ENCODE measurements around the gene C19orf12. TPM values are rescaled to one million over a fixed set of nuclear protein-coding genes. Genes with fewer than 3 reads are reported as not detected.
"Not testable (repeated sequence)": the region's sequence is repeated elsewhere in the genome, so short reads cannot be mapped to it uniquely, and the experiment has no call there.

Gene C19orf12
- total RNA-seq, 1 donor from 2014 or later = 57.0 TPM

DNA sequence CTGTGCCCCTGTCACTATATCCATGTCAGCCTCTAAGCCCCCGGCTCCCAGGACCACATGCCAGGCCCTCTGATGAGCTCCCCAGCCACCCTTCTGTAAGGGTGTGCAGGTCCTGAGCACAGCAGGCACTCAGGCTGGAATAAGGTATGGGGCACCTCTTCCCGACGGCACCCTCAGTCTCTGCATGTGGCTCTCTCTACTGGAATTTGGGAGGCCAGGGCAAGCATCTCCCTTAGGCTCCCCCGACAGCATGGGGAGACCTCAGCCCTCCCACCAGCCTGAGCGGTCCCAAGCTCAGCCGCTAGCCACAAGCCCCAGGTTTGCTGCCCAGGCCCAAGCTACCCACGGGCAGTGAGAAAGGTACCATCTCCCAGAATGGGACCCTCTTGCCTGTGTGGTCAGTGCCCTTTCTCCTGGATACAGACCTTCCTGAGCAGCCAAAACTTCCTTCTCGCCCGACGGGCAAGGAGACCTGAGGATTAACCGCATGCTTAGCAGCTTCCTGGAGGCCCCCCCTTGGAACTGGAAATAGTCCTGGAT, 22.5 kb upstream of the C19orf12 start:
- DNase-seq (no peak), ATAC-seq (no peak)
- intact Hi-C loops (cut with micrococcal nuclease) = no loop called here

DNA sequence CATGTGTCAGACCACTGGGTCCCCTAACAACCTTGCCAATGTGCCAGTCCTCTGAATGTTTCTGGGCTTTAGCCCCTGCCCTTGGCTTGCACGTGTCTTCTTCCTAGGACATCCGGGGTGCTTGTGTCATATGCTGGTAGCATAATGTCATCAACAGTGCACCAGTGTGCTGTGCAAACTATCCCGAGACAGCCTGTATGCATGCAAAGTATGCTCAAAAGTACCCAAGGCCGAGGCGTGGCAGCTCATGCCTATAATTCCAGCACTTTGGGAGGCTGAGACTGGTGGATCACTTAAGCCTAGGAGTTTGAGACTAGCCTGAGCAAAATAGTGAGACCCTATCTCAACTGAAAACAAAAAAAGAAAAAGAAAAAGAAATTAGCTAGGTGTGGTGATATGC, 20.8 kb upstream of the C19orf12 start:
- DNase-seq (no peak), ATAC-seq (no peak)
- intact Hi-C loops (cut with micrococcal nuclease) = no loop called here

DNA sequence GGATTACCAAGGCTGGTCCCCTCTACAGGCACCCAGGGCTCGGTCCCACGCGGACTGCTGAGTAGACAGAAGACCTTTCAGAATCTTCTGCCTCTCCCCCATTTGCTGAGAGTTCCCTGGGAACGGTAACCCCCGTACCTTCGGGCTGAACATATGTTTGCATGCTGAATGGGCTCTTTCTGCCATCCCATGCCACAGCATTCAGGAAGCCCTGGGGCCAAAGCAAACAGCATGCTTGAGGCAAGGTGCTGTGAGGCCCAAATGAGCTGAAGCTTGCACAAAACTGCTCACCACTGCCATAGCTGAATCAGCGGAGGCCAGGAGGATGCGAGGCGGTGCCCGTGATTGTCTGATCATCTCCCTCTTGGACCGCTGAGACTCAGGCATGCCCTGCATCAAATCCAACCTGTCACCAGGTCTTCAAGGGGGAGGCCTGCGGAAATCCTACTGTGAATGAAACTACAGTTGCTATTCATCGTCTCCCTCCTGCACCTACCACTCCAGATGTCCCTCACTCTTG, 16.3 kb upstream of the C19orf12 start:
- DNase-seq (no peak), ATAC-seq (no peak)
- intact Hi-C loops (cut with micrococcal nuclease) = no loop called here

DNA sequence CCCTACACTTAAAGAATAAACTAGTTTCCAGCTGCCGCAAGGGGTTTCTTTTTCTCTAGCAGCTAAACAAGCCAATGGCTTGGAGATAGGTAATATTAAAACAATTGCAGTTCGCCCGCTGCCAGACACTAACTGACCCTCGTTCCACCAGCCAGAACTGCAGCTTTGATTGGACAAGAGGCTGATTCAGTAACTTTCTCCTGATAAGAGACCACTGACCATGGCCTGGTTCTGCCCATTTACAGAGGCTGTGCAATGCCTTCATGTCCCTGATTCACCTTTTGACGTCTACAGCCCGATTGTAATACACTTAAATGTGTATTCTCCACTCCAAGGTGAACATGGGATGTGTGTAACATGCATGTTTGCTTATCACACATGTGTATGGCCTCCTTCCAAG, 12.8 kb upstream of the C19orf12 start:
- DNase-seq (no peak), ATAC-seq (no peak)
- intact Hi-C loops (cut with micrococcal nuclease) = no loop called here

DNA sequence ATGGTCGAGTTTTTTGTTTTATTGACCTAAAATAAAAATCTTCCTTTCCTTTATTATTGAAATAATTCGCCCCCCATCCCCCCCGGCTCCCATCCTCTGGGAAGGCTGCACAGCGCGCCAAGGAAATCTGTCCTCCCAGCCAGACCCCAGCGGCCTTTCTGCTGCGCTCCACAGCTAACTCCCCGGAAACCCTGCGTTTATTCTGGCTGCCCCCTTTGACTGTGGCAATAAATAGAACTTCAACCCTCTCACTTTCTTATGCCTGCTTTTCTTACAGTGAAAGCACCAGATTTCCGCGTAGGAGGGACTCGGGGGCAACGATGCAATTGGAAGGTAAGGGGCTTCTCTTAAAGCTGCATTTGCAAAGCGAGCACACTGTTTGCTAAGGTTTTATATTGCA, 9.7 kb upstream of the C19orf12 start:
- no peak for DNase-seq
- intact Hi-C loops (cut with micrococcal nuclease) = no loop called here
- no peak for ATAC-seq

DNA sequence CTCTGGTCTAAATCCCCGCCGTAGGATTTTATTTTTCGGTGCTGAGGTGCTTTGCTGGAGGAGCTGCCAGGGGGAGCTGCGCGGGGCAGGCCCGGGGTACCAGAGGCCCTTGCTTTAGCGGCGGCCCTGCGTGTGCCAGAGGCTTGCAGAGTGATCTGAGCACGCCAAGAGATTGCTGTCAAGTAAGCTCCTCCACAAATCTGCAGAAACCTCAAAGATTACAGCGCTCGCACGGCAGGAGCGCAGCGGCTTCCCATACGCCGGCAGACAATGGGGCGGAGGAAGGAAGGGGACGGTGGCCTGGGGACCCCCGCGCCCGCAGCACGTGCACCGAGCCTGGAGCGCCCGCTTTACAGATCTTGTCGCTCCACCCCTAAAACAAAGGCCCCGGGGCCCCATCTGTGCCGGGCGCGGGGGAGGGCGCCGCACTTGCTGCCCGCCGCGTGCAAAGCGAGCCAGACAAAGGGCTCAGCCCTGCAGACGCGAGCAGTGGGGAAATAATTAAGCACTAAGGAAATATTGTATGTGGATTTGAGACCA, 9.1 kb upstream of the C19orf12 start:
- ATAC-seq (peak; percentile 61), DNase-seq (no peak)
- intact Hi-C loops (cut with micrococcal nuclease) = no loop called here

DNA sequence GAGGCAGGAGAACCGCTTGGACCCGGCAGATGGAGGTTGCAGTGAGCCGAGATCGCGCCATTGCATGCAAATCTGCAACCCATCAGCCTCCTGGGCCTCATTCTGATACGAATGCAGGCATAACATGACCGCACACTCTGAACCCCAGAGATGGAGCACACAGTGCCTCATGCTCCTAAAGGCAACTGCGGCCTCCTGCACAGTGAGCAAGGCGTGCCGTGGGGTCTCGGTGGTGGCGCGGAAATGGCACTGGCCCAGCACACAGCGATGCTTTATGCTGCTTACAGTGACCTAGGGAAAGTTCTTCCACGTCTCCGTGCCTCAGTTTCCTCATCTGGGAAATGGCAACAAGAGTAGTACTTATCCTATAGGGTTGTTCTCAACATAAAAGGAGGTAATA, 2.0 kb upstream of the C19orf12 start:
- intact Hi-C loops (cut with micrococcal nuclease) = loop anchor here (2.0 to 5.0 kb wide), 2 partner anchors 22 to 105 kb away; no protein-coding TSS in a partner anchor
- DNase-seq = no peak
- no peak for ATAC-seq

DNA sequence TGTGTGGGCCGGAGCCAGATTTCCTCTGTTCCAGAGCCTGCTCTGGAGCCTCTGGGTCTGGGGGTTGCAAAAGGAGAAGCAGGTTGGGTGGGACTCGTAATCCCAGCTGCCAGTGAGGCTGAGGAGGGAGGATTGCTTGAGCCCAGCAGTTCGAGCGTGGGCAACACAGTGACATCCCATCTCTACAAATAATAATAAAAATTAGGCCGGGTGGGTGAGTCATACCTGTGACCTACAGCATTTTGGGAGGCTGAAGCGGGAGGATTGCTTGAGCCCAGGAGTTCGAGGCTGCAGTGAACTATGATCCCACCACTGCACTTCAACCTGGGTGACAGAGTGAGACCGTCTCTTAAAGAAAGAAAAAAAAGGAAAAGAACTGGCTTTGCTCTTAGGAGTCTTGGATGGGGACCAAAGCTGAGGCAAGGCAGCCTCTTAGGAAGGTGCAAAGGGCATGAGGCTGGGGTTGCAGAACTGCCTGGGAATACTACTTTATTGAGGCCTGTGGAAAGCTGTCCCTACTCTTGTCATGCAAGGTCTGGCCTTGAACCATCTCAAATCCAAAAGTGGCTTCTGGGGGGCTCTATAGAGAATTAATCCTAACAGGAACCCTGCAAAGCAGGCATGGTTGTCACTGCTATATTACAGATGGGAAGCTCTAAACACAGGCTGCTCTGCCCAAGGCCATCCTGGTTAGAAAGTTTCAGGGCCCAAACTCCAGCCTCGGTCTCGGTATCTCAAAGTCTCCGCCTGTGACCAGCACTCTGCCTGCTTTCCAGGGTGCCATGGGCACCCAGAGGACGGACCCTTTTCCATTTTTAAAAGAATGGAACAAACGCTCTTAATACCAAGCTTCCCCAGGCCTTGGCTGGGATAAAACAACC, 880 bp upstream of the C19orf12 start:
- DNase-seq (no peak), ATAC-seq (peak; percentile 24)
- intact Hi-C loops (cut with micrococcal nuclease) = loop anchor here (2.0 to 5.0 kb wide), 2 partner anchors 21 to 104 kb away; no protein-coding TSS in a partner anchor

DNA sequence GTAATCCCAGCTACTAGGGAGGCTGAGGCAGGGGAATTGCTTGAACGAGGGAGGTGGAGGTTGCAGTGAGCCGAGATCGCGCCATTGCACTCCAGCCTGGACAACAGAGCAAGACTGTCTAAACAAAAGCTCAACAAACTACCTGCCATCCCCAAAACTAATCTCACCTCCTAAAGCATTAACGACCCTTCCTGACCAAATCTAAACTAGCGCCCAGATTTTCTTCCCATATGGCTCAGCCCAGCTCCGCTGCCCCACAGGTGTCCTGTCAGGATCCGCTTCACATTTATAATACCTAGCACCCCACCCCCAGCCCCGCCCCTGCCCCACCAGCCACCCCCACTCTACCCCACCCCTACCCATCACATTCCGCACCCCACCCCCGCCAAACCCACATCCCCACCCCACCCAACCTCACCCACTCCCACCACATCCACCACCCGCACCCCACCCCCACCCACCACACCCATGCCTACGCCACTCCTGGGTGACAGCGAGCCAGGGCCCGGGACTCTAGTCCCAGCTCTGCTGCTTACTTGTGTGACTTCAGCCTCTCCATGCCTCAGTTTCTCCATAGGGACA, 599 bp downstream of the C19orf12 start:
- intact Hi-C loops (cut with micrococcal nuclease) = no loop called here
- no peak for DNase-seq
- ATAC-seq = peak; percentile 11

DNA sequence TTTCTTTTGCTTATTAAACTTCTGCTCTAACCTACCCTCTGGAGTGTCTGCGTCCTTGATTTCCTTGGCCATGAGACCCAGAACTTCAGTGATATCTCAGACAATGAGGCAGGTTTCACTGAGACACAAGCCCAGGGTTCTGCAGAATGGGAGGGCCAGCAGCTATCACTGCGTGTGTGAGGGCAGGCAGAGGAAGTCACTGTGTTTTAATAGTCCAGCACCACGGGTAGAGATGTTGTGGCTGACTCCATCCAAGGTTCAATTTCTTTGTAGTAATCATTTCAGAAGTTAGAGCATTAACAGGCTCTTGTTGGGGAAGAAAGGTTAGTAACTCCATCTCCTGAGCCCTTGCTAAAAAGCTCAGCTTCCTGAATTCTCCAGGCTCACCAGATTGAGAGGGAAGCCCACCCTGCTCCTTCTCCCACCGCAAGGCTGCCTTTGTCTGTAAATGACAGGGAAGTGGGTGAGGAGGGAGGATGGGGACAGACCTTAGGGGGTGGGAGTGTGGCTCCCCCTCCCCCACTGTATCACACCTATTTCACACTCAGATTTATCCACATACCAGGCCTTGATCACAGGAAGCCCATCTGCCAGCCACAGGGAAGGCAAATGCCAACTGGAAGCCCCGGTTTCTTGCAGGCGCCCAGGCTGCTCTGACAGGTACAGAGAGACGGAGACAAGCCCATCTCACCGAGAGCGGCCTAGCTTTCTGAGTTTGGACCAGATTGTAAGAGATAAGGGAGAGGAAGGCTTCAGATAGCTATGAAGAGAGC, 2.1 kb downstream of the C19orf12 start:
- DNase-seq = no peak
- intact Hi-C loops (cut with micrococcal nuclease) = no loop called here
- no peak for ATAC-seq

DNA sequence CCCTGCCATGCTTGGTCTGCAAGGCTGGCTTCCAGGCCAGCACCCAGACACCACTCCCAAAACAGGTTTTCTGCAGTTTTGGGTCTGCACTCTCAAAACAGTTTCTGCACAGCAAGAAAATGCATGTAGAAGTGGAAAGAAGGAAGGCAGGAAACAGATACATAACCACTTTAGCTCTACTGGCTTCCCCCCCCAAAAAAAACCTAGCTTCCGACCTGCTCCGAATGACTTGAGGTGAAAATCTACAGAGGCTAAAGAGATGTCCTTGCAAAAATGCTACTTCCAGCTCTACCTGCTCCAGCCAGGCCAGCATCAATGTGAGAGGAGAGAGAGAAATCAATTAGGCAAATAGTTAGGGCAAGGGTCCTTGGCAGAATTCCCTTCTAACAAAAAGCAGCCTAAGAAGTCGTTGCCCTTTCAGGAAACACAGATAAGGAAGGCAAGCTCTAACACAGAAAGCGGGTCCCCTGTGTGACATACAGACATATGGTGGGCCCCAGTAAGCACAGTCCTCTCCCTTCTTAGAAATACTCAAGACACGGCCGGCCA, 3.4 kb downstream of the C19orf12 start:
- intact Hi-C loops (cut with micrococcal nuclease) = no loop called here
- ATAC-seq = no peak

DNA sequence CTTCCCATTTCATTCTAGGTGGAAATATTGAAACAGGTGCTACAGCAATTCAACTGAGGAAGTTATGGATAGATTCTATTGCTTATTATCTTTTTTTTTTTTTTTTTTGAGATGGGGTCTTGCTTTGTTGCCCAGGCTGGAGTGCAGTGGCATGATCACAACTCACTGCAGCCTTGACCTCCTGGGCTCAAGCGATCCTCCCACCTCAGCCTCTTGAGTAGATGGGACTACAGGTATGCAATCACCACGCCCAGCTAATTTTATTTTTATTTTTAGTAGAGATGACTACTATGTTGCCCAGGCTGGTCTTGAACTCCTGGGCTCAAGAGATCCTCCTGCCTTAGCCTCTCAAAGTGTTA, 5.6 kb downstream of the C19orf12 start:
- DNase-seq; intact Hi-C loops (cut with micrococcal nuclease); ATAC-seq: not testable (repeated sequence)

More for the DNA sequence above, 3.4 kb downstream of the C19orf12 start:
- DNase-seq = no peak

DNA sequence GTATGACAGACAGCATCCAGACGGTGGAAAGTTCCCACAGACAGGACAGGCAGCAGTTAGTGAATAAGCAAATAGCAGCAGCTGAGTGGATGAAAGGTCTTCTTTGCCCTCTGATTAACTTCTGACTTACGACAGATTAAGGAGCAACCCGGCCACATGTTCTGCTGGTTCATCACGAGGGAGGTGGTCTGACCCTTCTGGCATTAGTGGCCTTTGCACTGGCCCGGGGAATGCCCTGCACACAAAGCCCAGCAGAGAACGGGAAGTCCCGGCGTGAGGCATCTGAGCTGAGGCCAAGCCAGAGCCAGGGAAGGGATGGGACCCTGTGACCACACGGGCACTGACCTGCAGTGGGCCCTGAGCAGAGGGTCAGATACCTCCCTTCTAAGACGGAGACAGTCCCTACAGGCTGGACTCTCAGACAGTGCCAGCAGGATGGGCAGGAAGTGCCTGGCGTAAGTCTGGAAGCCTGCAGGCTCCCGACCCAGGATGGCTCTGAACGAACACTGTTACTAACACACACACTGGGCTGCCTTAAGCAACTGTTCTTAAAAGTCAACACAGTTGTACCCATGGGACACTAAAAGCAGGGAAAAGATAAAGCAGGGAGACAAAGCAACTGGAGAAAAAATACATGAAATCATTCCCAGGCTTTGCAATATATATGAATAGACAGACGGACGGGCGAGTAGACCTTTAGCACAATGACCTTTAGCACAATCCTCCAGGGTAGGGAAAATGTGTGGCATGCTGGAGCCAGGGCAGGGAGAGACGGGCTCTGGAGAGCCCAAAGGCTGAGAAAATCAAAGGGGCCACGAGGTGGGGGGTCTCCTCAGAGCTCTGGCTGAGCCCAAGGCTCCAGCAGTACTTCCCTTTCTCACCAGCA, 6.3 kb downstream of the C19orf12 start:
- peak; percentile 79 for ATAC-seq
- intact Hi-C loops (cut with micrococcal nuclease) = no loop called here
- DNase-seq = peak; percentile 63

DNA sequence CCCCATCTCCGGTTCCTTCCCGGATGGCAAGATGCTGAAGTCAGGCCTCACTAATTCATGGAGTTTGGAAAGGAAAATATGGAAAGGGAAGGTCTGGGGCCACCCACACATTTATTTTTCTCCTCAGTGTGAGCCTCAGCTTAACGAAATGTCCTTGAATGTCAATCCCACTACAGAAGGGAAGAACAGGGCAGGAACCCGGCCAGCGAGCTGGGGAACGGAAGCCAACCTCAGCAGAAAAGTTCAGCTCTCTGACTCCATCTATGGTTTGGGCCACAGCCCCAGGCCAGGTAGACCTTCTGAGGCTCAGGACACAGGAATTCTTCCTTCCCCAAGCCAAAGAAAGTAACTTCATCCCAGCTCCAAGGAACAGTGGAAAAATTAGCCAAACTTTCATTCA, 8.4 kb downstream of the C19orf12 start:
- DNase-seq (no peak), ATAC-seq (no peak)
- intact Hi-C loops (cut with micrococcal nuclease) = no loop called here

DNA sequence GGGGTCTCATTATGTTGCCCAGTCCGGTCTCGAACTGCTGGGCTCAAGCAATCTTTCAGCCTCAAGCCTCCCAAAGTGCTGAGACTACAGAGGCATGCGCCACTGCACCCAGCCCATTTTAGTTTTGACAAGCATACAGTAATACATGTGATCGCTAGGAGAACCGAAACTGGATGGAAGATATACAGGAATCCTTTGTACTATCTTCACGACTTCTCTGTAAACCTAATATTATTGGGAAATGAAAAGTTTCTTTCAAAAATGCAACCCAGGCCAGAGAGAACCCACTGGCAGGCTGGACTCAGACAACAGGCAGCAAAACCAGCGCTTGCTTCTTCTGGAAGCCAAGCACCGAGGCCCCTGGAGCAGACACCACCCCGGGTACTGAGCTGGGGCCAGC, 9.4 kb downstream of the C19orf12 start:
- no peak for DNase-seq
- no peak for ATAC-seq
- intact Hi-C loops (cut with micrococcal nuclease) = no loop called here

DNA sequence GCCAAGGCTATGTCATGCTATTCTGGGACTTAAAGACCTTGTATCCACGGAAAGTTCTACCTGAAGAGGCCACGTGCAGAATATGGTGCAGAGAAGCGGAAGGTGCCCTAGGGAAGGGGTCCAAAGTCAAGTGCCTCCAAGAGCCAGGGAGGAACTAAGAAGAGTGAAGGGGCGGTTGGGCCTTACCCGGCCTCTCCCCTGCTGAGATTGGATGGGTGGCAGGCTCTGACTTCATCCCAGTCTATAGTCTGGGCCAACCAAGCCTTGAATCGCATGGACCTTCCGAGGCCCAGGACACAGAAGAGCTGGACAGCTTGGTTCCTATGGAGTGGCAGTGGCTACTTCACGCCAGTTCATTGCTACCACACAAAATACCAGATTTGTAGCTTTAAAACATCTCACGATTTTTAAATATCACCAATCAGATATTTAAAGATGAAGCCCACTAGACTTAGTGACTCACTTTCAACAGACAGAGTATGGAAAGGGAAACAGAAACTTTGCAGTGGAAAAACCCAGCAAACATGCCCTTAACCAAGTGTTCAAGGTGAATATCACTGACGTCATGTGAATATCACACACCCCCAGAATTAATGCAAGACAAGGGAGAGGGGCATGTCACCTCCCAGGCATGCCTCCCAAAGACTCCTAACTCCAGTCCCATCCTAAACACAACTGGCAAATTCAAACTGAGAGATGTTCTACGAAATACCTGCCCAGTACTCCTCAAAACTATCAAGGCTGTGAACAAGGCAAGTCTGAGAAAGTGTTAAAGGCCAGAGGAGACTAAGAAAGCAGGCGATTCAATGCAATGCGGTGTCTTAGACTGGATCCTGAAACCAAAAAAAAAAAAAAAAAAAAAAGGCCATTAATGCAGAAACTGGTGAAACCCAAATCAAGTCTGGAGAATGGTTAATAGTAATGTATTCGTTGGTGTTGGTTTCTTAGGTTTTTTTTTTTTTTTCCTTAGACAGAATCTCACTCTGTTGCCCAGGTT, 10.2 kb downstream of the C19orf12 start:
- ATAC-seq (no peak), DNase-seq (no peak)
- intact Hi-C loops (cut with micrococcal nuclease) = no loop called here

DNA sequence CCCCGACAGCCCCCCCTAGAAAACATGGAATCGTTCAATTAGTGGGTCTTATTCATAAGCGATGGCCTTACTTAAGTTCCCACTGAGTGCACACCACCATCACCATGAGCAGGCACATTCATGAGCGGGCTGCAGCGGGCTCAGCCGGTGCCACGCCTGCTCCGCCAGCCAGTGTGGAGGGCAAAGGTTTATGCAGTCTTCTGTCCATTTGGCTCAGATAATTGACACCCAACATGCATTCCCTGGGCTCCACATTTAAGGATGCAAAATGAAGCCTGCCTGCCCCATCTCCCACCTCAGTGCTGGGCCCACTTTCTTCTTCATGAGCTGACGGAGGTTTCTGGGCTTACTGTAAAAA, 12.1 kb downstream of the C19orf12 start:
- intact Hi-C loops (cut with micrococcal nuclease) = no loop called here
- ATAC-seq = no peak
- no peak for DNase-seq

All from left ventricle myocardium superior (tissue), 1 donor.